ENCODE data around the gene SPHKAP. TPM values are rescaled to one million over a fixed set of nuclear protein-coding genes. Genes with fewer than 3 reads are reported as not detected.

Gene SPHKAP
- total and polyA plus RNA-seq, 11 donors = 8.3 to 150 (median 70.2) TPM

DNA sequence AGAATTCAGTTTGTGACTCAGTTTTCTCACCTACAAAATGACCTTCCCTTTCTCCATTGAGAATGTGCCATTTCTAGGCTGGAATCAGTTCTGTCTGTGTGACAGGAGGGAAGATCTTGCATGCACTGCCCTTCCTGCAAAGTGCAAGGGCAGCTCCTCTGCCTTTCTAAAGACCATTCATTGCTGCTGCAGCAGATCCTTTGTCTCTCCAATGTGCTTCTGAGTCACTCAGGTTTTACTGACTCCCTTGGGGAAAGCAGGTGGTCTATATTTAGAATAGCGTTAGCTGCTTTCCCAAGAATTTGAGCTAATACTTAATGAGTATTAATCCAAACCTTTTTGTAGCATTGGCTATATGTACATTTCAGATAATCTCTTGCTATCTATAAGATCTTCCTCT lies 247.6 kb downstream of the SPHKAP start:
- H3K9me3 ChIP-seq = no peaks in the 10 kb centered on the region
- TF ChIP-seq, protein P1, sequence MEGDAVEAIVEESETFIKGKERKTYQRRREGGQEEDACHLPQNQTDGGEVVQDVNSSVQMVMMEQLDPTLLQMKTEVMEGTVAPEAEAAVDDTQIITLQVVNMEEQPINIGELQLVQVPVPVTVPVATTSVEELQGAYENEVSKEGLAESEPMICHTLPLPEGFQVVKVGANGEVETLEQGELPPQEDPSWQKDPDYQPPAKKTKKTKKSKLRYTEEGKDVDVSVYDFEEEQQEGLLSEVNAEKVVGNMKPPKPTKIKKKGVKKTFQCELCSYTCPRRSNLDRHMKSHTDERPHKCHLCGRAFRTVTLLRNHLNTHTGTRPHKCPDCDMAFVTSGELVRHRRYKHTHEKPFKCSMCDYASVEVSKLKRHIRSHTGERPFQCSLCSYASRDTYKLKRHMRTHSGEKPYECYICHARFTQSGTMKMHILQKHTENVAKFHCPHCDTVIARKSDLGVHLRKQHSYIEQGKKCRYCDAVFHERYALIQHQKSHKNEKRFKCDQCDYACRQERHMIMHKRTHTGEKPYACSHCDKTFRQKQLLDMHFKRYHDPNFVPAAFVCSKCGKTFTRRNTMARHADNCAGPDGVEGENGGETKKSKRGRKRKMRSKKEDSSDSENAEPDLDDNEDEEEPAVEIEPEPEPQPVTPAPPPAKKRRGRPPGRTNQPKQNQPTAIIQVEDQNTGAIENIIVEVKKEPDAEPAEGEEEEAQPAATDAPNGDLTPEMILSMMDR (IDR thresholded peaks at IDR 0.05) = no peak
- no peak for TF ChIP-seq POLR2A (IDR thresholded peaks at IDR 0.05)
- no peak overlapping the region for H3K27ac ChIP-seq
- no peaks in the 10 kb centered on the region for H3K4me1 ChIP-seq
- ATAC-seq (no peak), DNase-seq (no peak)
- H3K36me3 ChIP-seq = no peaks in the 10 kb centered on the region
- 63 to 80% (median 70%) methylated on average over 1 of the region's 1 CpG for WGBS, 4 donors
- intact Hi-C loops (cut with DNase I) = loop anchor here in 1 of 10 donors (10.0 kb wide), 1 partner anchor 721 kb away; no protein-coding TSS in a partner anchor
- no peaks in the 10 kb centered on the region for H3K27me3 ChIP-seq
- H3K4me3 ChIP-seq = no peak overlapping the region

DNA sequence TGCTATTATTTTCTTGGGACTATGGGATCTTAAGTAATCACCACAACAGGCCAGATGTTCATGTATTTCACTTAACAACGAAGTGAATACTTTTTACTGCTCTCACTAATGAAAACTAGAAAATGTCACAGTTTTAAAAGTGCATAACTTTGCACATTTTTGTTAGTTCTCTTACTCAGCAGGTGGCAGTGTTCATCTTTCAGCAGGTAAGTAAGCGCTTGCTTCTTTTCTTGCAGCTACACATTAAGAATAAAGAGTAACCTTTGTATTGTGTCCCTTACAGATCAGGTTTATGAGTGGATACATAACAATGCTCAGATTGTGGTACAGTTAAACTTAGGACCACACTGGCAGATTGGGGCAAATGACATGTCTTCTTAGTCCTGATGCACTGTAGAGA lies 249.1 kb downstream of the SPHKAP start:
- DNase-seq (no peak), ATAC-seq (no peak)
- no peak overlapping the region for H3K27ac ChIP-seq
- intact Hi-C loops (cut with DNase I) = loop anchor here in 1 of 10 donors (10.0 kb wide), 1 partner anchor 722 kb away; no protein-coding TSS in a partner anchor
- no peaks in the 10 kb centered on the region for H3K27me3 ChIP-seq
- H3K4me1 ChIP-seq = no peaks in the 10 kb centered on the region
- no peak for TF ChIP-seq POLR2A (IDR thresholded peaks at IDR 0.05)
- TF ChIP-seq, protein P1 (IDR thresholded peaks at IDR 0.05) = no peak
- H3K4me3 ChIP-seq = no peak overlapping the region
- no peaks in the 10 kb centered on the region for H3K36me3 ChIP-seq
- 72 to 85% (median 77%) methylated on average over 2 of the region's 2 CpGs for WGBS, 4 donors
- peaks cover 0 to 13% (median 7%) of the 10 kb centered on the region in 12 donors for H3K9me3 ChIP-seq

DNA sequence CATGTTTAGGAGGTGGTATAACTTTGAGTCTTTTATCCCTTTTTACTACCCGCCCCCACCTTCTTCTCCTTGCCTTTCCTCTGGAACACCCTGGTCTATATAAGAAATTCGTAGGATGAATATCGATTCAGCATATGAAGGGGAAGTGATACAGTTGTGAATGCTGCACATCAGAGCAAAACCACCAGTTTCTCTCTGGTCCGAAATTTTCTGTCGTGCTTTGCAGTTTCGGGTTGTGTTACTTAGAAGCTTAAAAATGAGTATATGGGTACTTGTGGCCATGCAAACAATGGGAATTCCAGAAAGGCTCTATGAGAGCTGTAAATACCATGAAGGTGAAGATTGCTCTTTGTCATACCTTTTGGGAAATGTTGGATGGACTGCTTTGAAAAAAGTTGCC lies 249.5 kb downstream of the SPHKAP start:
- 82 to 91% (median 87%) methylated on average over 6 of the region's 6 CpGs for WGBS, 4 donors
- DNase-seq (no peak), ATAC-seq (no peak)
- no peak overlapping the region for H3K27ac ChIP-seq
- H3K36me3 ChIP-seq = no peaks in the 10 kb centered on the region
- no peaks in the 10 kb centered on the region for H3K27me3 ChIP-seq
- no peak overlapping the region for H3K4me3 ChIP-seq
- H3K9me3 ChIP-seq = peaks cover 0 to 17% (median 9%) of the 10 kb centered on the region in 12 donors
- TF ChIP-seq, protein P1 (IDR thresholded peaks at IDR 0.05) = no peak
- TF ChIP-seq POLR2A (IDR thresholded peaks at IDR 0.05) = no peak
- H3K4me1 ChIP-seq = no peaks in the 10 kb centered on the region
- intact Hi-C loops (cut with DNase I) = loop anchor here in 1 of 10 donors (10.0 kb wide), 1 partner anchor 723 kb away; no protein-coding TSS in a partner anchor
